Measurements from ENCODE around the gene NDUFAF2.

The NDUFAF2 gene

DNA sequence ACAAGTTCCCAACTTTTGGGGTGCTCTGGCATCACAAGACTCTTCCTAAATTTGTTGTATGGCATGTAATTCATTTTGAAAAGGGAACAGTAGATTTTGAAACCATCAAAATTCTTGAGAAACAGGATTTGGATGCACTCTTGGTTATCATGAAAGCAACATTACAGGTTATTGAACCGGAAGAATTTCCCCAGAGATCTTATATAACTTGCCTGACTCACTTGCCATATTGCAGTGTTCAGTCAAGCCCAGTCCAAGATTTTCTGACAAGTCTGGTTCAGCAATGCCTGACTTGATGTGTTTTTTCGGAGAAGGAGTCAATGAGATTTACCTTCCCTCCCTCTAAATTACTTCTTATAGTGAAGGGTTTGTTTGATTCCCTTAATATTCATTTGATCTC, 185.3 kb downstream of the NDUFAF2 start:
- Histone ChIP-seq H3K4me3 (no peak overlapping the region), H3K27ac (no peak overlapping the region)
- TF ChIP-seq, protein P1, sequence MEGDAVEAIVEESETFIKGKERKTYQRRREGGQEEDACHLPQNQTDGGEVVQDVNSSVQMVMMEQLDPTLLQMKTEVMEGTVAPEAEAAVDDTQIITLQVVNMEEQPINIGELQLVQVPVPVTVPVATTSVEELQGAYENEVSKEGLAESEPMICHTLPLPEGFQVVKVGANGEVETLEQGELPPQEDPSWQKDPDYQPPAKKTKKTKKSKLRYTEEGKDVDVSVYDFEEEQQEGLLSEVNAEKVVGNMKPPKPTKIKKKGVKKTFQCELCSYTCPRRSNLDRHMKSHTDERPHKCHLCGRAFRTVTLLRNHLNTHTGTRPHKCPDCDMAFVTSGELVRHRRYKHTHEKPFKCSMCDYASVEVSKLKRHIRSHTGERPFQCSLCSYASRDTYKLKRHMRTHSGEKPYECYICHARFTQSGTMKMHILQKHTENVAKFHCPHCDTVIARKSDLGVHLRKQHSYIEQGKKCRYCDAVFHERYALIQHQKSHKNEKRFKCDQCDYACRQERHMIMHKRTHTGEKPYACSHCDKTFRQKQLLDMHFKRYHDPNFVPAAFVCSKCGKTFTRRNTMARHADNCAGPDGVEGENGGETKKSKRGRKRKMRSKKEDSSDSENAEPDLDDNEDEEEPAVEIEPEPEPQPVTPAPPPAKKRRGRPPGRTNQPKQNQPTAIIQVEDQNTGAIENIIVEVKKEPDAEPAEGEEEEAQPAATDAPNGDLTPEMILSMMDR (IDR thresholded peaks at IDR 0.05) = no peak
- no peak for DNase-seq (ENCODE audit: low spot score)

DNA sequence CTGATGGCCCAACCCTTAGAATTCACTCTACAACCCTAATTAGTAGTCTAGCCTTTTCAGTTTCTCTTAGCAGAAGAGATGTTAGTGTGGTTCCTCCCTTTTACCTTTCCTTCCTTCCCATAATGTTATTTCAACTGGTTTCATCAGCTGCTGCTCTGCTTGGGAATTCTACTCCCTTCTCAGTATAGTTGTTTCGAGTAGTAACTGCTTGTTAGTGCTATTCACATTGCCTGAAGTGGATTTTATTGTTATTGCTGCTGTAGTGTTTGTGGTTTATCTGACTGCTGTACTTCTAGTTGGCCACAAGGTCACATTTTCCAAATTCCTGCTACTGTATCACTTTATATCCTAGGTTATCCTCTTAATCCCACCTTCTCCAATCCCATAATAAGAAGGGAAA, 187.6 kb downstream of the NDUFAF2 start:
- H3K4me3 ChIP-seq = no peak overlapping the region
- no peak overlapping the region for H3K27ac ChIP-seq
- TF ChIP-seq, protein P1 (IDR thresholded peaks at IDR 0.05) = no peak
- no peak for DNase-seq (ENCODE audit: low spot score)

DNA sequence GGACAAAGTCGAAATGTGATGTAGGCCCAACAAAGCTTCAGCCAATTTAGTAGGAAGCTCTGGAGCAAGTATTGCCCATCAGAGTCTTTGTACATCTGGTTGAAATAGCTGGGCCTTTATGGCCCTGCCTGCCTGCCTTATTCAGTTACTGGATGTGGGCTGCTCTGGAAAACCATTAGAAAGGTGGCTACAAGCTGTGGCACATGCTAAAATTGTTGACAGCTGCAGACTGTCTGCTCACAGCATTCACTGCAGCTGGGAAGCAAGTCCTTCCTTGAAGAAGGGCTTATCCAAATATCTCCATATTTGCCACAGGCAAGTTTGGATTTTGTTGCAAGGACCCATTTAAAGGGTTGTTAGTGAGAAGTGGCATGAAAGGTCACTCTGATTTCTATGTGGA, 192.8 kb downstream of the NDUFAF2 start:
- H3K4me3 ChIP-seq = no peak overlapping the region
- no peak for DNase-seq (ENCODE audit: low spot score)
- no peak overlapping the region for H3K27ac ChIP-seq
- TF ChIP-seq, protein P1 (IDR thresholded peaks at IDR 0.05) = no peak

DNA sequence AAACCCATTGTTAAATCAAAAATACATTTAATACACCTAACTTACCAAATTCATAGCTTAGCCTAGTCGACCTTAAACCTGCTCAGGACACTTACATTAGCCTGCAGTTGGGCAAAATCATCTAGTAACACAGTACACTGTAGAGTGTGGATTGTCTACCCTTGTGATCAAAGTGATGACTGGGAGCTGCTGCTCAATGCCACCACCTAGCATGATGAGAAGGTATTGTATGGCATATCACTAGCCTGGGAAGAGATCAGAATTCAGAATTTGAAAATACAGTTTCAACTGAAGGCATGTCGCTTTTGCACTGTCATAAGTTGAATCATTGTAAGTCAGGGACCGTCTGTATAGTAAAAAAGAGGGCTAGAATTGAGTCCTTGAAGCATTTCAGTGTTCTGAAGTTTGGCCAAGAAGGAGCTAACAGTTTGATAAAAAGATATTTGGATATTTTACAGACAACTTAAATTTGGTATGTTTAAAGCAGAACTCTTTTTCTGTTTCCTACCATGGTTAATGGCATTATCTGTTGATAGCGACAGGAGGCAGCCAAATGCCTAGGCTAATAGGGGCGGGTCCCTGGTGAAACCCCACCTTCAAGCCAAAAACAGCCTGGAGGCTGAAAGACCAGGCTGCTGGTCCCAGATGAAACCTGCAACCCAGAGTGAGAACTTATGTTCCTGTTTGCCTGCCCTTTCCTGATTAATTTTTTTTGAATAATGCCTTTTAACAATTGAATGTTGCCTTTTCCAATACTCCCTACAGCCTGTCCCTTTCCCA, 194.3 kb downstream of the NDUFAF2 start:
- DNase-seq (ENCODE audit: low spot score) = no peak
- no peak overlapping the region for H3K27ac ChIP-seq
- H3K4me3 ChIP-seq = no peak overlapping the region
- TF ChIP-seq, protein P1 (IDR thresholded peaks at IDR 0.05) = no peak

DNA sequence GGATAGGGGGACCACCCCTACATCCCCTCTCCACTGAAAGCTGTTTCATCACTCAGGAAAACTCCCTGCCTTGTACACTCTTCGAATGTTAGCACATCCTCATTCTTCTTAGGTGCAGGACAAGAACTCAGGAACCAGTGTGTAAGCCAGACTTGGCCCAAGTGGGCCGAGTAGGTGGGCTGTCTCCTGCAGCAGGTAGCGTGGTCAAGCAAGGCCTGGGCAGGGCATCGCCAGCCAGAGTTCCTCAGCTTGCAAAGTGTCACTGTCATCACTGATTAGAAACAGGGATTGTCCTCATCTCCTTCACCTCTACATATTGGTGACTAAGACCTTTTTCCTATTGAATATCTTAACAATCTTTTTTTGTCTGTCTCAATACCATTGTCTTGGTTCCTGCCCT, 194.9 kb downstream of the NDUFAF2 start:
- no peak overlapping the region for H3K27ac ChIP-seq
- TF ChIP-seq, protein P1 (IDR thresholded peaks at IDR 0.05) = no peak
- no peak overlapping the region for H3K4me3 ChIP-seq
- DNase-seq (ENCODE audit: low spot score) = no peak

GRCh38 chr5:61141801-61142200, 196.8 kb downstream of the NDUFAF2 start:
- DNase-seq (ENCODE audit: low spot score) = no peak
- TF ChIP-seq, protein P1 (IDR thresholded peaks at IDR 0.05) = no peak
- H3K4me3 ChIP-seq = no peak overlapping the region
- no peak overlapping the region for H3K27ac ChIP-seq

- DNase-seq (ENCODE audit: low spot score) = no peak
- Histone ChIP-seq H3K4me3 (no peak overlapping the region), H3K27ac (no peak overlapping the region)
- TF ChIP-seq, protein P1 (IDR thresholded peaks at IDR 0.05) = no peak
These were observed 197.4 kb downstream of the NDUFAF2 start for GRCh38 chr5:61142391-61142790.

All from coronary artery (tissue), 2 donors.